ENCODE results near the gene COL5A2.

Gene COL5A2

DNA sequence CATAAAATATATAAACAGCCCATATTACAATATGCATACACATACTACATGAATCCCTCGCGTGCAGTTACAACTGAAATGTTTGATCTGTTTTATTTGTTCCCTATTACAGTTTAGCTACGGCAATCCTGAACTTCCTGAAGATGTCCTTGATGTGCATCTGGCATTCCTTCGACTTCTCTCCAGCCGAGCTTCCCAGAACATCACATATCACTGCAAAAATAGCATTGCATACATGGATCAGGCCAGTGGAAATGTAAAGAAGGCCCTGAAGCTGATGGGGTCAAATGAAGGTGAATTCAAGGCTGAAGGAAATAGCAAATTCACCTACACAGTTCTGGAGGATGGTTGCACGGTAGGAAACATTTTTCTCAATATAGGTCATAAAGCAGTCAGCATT lies 169.0 kb downstream of the COL5A2 start:
- Histone ChIP-seq H3K27ac (ENCODE audit: low read depth, low read length) (no peak overlapping the region), H3K4me2 (ENCODE audit: low read depth, low read length, poor library complexity, severe bottlenecking) (no peak overlapping the region), H3K9me2 (replicated peaks; ENCODE audit: insufficient read depth, low read length) (no peaks in the 10 kb centered on the region), H4K20me1 (ENCODE audit: low read depth, low read length) (no peaks in the 10 kb centered on the region; the same call in 1 of the 2 replicates), H3K9me3 (ENCODE audit: insufficient read depth, low read length) (no peaks in the 10 kb centered on the region), H3K9ac (ENCODE audit: low read length) (no peak overlapping the region), H3K27me3 (ENCODE audit: low read length) (no peaks in the 10 kb centered on the region), H3F3A (ENCODE audit: insufficient read depth) (no peaks in the 10 kb centered on the region), H3K4me3 (ENCODE audit: insufficient read depth, low read length, poor library complexity, severe bottlenecking) (no peak overlapping the region), H2AFZ (ENCODE audit: low read depth, low read length, severe bottlenecking) (no peak overlapping the region), H3K36me3 (ENCODE audit: low read length) (no peaks in the 10 kb centered on the region), H3K79me2 (ENCODE audit: insufficient read depth, low read length) (no peaks in the 10 kb centered on the region)
- no peak for TF ChIP-seq EZH2phosphoT487 (conservative IDR thresholded peaks at IDR 0.05; ENCODE audit: low read length)
- TF ChIP-seq, protein P1, sequence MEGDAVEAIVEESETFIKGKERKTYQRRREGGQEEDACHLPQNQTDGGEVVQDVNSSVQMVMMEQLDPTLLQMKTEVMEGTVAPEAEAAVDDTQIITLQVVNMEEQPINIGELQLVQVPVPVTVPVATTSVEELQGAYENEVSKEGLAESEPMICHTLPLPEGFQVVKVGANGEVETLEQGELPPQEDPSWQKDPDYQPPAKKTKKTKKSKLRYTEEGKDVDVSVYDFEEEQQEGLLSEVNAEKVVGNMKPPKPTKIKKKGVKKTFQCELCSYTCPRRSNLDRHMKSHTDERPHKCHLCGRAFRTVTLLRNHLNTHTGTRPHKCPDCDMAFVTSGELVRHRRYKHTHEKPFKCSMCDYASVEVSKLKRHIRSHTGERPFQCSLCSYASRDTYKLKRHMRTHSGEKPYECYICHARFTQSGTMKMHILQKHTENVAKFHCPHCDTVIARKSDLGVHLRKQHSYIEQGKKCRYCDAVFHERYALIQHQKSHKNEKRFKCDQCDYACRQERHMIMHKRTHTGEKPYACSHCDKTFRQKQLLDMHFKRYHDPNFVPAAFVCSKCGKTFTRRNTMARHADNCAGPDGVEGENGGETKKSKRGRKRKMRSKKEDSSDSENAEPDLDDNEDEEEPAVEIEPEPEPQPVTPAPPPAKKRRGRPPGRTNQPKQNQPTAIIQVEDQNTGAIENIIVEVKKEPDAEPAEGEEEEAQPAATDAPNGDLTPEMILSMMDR (IDR thresholded peaks at IDR 0.05; ENCODE audit: insufficient read depth, low read length, poor library complexity, severe bottlenecking), result no peak

DNA sequence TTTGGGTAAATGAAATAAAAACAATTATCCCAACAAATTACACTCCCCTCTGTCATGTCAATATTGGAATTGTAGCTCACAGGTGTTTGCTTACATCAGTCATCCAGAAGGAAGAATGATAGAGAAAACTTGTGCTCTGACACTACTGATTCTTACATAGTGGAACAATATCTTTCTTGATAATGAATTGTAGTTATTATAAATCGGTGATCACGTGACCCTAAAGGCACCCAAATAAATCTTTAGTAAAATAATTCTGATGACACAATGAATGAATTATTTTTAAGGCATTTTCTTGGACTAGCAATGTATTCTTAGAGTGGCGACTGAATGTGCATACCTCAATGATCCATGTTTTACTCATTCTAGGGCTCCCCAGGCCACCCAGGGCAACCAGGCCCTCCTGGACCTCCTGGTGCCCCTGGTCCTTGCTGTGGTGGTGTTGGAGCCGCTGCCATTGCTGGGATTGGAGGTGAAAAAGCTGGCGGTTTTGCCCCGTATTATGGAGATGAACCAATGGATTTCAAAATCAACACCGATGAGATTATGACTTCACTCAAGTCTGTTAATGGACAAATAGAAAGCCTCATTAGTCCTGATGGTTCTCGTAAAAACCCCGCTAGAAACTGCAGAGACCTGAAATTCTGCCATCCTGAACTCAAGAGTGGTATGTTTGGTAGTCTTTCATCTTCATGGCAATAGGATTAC lies 170.9 kb downstream of the COL5A2 start:
- no peak overlapping the region for H2AFZ ChIP-seq (ENCODE audit: low read depth, low read length, severe bottlenecking)
- H3K9me2 ChIP-seq (replicated peaks; ENCODE audit: insufficient read depth, low read length), result no peaks in the 10 kb centered on the region
- H4K20me1 ChIP-seq (ENCODE audit: low read depth, low read length), result no peaks in the 10 kb centered on the region; the same call in 1 of the 2 replicates
- TF ChIP-seq, protein P1 (IDR thresholded peaks at IDR 0.05; ENCODE audit: insufficient read depth, low read length, poor library complexity, severe bottlenecking), result no peak
- TF ChIP-seq EZH2phosphoT487 (conservative IDR thresholded peaks at IDR 0.05; ENCODE audit: low read length), result no peak
- no peaks in the 10 kb centered on the region for H3K36me3 ChIP-seq (ENCODE audit: low read length)
- no peak overlapping the region for H3K27ac ChIP-seq (ENCODE audit: low read depth, low read length)
- H3K4me2 ChIP-seq (ENCODE audit: low read depth, low read length, poor library complexity, severe bottlenecking), result no peak overlapping the region
- H3K27me3 ChIP-seq (ENCODE audit: low read length), result no peaks in the 10 kb centered on the region
- no peak overlapping the region for H3K9ac ChIP-seq (ENCODE audit: low read length)
- H3K9me3 ChIP-seq (ENCODE audit: insufficient read depth, low read length), result no peaks in the 10 kb centered on the region
- H3K79me2 ChIP-seq (ENCODE audit: insufficient read depth, low read length), result no peaks in the 10 kb centered on the region
- H3K4me3 ChIP-seq (ENCODE audit: insufficient read depth, low read length, poor library complexity, severe bottlenecking), result no peak overlapping the region
- no peaks in the 10 kb centered on the region for H3F3A ChIP-seq (ENCODE audit: insufficient read depth)

DNA sequence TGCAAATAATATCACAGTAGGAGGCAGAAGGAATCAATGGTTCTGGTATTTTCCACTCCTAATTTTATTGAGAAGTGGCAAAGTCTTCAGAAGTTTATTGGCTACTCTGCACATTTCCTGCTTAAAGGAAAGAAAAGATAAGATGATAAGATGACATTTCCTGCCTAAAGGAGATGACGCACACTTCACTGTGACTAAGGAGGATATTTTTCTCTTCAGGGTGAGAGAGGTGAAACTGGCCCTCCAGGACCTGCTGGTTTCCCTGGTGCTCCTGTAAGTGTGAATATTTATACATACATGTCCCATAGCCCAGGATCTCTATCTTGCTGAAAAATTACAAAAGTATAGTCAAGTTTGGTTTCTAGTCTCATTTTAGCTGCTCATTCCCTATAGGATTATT lies 177.5 kb downstream of the COL5A2 start:
- Histone ChIP-seq H3K79me2 (ENCODE audit: insufficient read depth, low read length) (no peaks in the 10 kb centered on the region), H3F3A (ENCODE audit: insufficient read depth) (no peaks in the 10 kb centered on the region), H3K27me3 (ENCODE audit: low read length) (no peaks in the 10 kb centered on the region), H3K4me3 (ENCODE audit: insufficient read depth, low read length, poor library complexity, severe bottlenecking) (no peak overlapping the region), H3K9me3 (ENCODE audit: insufficient read depth, low read length) (no peaks in the 10 kb centered on the region), H3K27ac (ENCODE audit: low read depth, low read length) (no peak overlapping the region), H3K9ac (ENCODE audit: low read length) (no peak overlapping the region), H3K4me2 (ENCODE audit: low read depth, low read length, poor library complexity, severe bottlenecking) (no peak overlapping the region), H2AFZ (ENCODE audit: low read depth, low read length, severe bottlenecking) (no peak overlapping the region), H3K9me2 (replicated peaks; ENCODE audit: insufficient read depth, low read length) (no peaks in the 10 kb centered on the region), H3K36me3 (ENCODE audit: low read length) (no peaks in the 10 kb centered on the region), H4K20me1 (ENCODE audit: low read depth, low read length) (no peaks in the 10 kb centered on the region)
- TF ChIP-seq, protein P1 (IDR thresholded peaks at IDR 0.05; ENCODE audit: insufficient read depth, low read length, poor library complexity, severe bottlenecking), result no peak
- no peak for TF ChIP-seq EZH2phosphoT487 (conservative IDR thresholded peaks at IDR 0.05; ENCODE audit: low read length)
